Fibroblast of lung (primary cell): ENCODE measurements around the gene CFB. TPM values are rescaled to one million over a fixed set of nuclear protein-coding genes. Genes with fewer than 3 reads are reported as not detected.
"Not testable (repeated sequence)": the region's sequence is repeated elsewhere in the genome, so short reads cannot be mapped to it uniquely, and the experiment has no call there.

Source experiments
- DNase-seq, 2 donors: peaks; one replicate each; pipeline versions ENCODE4 v3.0.0 to v3.0.0-alpha.2; 2010; ENCODE audit warnings: low read depth in 2 of 2
- H2AFZ ChIP-seq: 2 replicates; pipeline ENCODE4 v1.5.1; 2012; ENCODE audit warnings: low read length, control low read depth, inconsistent platforms
- H3K27ac ChIP-seq: 2 replicates; pipeline ENCODE4 v1.5.1; 2011; ENCODE audit warnings: low read length, control low read depth; ENCODE audit not compliant: insufficient read depth
- H3K27me3 ChIP-seq: 2 replicates; pipeline ENCODE4 v1.5.1; 2011; ENCODE audit warnings: mild to moderate bottlenecking, low read length; ENCODE audit not compliant: control insufficient read depth, insufficient read depth
- H3K36me3 ChIP-seq: 2 replicates; pipeline ENCODE4 v1.5.1; 2011; ENCODE audit warnings: low read length; ENCODE audit not compliant: control insufficient read depth, insufficient read depth
- H3K4me1 ChIP-seq: 2 replicates; pipeline ENCODE4 v1.5.1; 2011; ENCODE audit warnings: low read length; ENCODE audit not compliant: control insufficient read depth, insufficient read depth; ENCODE audit errors: extremely low read depth
- H3K4me2 ChIP-seq: 2 replicates; pipeline ENCODE4 v1.5.1; 2011; ENCODE audit warnings: low read length, control low read depth; ENCODE audit not compliant: insufficient read depth; ENCODE audit errors: extremely low read depth
- H3K4me3 ChIP-seq, 4 experiments: fragments of 200-600 bp in 1 of 4; sonication (generic) in 1 of 4; replicated peaks in 1 of 4; 2 replicates each; pipeline ENCODE4 v1.5.1; 2011 to 2016; ENCODE audit warnings: low read length in 4 of 4, low read depth in 3 of 4, mild to moderate bottlenecking in 3 of 4, control low read depth in 2 of 4, inconsistent platforms in 1 of 4, mixed read lengths in 1 of 4; ENCODE audit not compliant: insufficient read depth in 1 of 4; ENCODE audit errors: control extremely low read depth in 1 of 4
- H3K79me2 ChIP-seq: 2 replicates; pipeline ENCODE4 v1.5.1; 2012; ENCODE audit warnings: mild to moderate bottlenecking, low read length, inconsistent platforms; ENCODE audit not compliant: control insufficient read depth, insufficient read depth
- H3K9ac ChIP-seq: 2 replicates; pipeline ENCODE4 v1.5.1; 2011; ENCODE audit warnings: mild to moderate bottlenecking, low read length, control low read depth; ENCODE audit not compliant: insufficient read depth
- H3K9me3 ChIP-seq: 2 replicates; pipeline ENCODE4 v1.5.1; 2012; ENCODE audit warnings: low read depth, low read length; ENCODE audit not compliant: control insufficient read depth, insufficient read depth
- H4K20me1 ChIP-seq: 2 replicates; pipeline ENCODE4 v1.5.1; 2011; ENCODE audit warnings: low read length; ENCODE audit not compliant: control insufficient read depth, insufficient read depth; ENCODE audit errors: extremely low read depth
- EZH2 ChIP-seq: IDR thresholded peaks from 2 replicates; pipeline ENCODE4 v1.5.1; 2012; ENCODE audit warnings: low read length, control low read depth, mild to moderate bottlenecking; ENCODE audit errors: missing control alignments
- polyA plus RNA-seq, 2 donors: library from polyadenylated mRNA; depleted of rRNA in 1 of 2; stranded (reverse) in 1 of 2; unstranded in 1 of 2; fragments of >200 nt; gene quantifications; 2 replicates each; pipeline ENCODE4 v1.2.1, GENCODE V29; 2011 to 2012; ENCODE audit warnings: missing spikeins in 1 of 2
- total RNA-seq: library from RNA; depleted of rRNA; stranded (reverse); fragments of >200 nt; gene quantifications from 2 replicates; pipeline ENCODE4 v1.2.1, GENCODE V29; 2014
- TF ChIP-seq, protein P1 (sequence below), 2 donors: IDR thresholded peaks in 1 of 2; conservative IDR thresholded peaks in 1 of 2; 1 replicate in 1 of 2; 2 replicates in 1 of 2; pipeline ENCODE4 v1.5.1; 2011 to 2012; ENCODE audit warnings: low read length in 2 of 2, control low read depth in 1 of 2, inconsistent platforms in 1 of 2, low read depth in 1 of 2, mild to moderate bottlenecking in 1 of 2

The CFB gene
- total and polyA plus RNA-seq, 2 donors (not counting 1 experiment from before 2014, with no cell fraction given) = 21.7 to 62.9 TPM

GRCh38 chr6:31906122-31906521 lies 39.8 kb upstream of the CFB start:
- Histone ChIP-seq H3K9ac (no peak overlapping the region), H3K4me1 (peaks cover 16% of the 10 kb centered on the region), H2AFZ (no peak overlapping the region), H3K79me2 (no peaks in the 10 kb centered on the region), H3K4me3 (no peak overlapping the region), H3K9me3 (no peaks in the 10 kb centered on the region), H3K27me3 (no peaks in the 10 kb centered on the region), H3K4me2 (no peak overlapping the region), H3K27ac (no peak overlapping the region), H3K36me3 (no peaks in the 10 kb centered on the region), H4K20me1 (no peaks in the 10 kb centered on the region)
- DNase-seq = no peak
- TF ChIP-seq, protein P1, sequence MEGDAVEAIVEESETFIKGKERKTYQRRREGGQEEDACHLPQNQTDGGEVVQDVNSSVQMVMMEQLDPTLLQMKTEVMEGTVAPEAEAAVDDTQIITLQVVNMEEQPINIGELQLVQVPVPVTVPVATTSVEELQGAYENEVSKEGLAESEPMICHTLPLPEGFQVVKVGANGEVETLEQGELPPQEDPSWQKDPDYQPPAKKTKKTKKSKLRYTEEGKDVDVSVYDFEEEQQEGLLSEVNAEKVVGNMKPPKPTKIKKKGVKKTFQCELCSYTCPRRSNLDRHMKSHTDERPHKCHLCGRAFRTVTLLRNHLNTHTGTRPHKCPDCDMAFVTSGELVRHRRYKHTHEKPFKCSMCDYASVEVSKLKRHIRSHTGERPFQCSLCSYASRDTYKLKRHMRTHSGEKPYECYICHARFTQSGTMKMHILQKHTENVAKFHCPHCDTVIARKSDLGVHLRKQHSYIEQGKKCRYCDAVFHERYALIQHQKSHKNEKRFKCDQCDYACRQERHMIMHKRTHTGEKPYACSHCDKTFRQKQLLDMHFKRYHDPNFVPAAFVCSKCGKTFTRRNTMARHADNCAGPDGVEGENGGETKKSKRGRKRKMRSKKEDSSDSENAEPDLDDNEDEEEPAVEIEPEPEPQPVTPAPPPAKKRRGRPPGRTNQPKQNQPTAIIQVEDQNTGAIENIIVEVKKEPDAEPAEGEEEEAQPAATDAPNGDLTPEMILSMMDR (conservative IDR thresholded peaks at IDR 0.05 in 1 of 2, IDR thresholded peaks at IDR 0.05 in 1 of 2; ENCODE audit: low read depth in 1 of 2, low read length in 2 of 2) = no peak
- TF ChIP-seq EZH2 = no peak

DNA sequence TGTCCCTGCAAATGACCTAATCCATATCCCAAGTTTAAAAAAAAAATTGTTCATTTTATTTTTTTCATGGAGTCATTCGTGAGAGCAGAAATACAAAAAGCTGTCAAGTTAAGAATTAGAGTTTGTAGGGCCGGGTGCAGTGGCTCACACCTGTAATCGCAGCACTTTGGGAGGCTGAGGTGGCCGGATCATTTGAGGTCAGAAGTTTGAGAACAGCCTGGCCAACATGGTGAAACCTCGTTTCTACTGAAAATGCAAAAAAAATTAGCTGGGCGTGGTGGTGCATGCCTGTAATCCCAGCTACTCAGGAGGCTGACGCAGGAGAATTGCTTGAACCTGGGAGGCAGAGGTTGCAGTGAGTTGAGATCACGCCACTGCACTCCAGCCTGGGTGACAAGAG lies 39.2 kb upstream of the CFB start:
- H3K79me2 ChIP-seq, H3K9ac ChIP-seq, H3K9me3 ChIP-seq, H3K36me3 ChIP-seq, H4K20me1 ChIP-seq, H2AFZ ChIP-seq, H3K27ac ChIP-seq, H3K27me3 ChIP-seq, H3K4me3 ChIP-seq, DNase-seq, H3K4me2 ChIP-seq: not testable (repeated sequence)
- H3K4me1 ChIP-seq = peaks cover 15% of the 10 kb centered on the region

DNA sequence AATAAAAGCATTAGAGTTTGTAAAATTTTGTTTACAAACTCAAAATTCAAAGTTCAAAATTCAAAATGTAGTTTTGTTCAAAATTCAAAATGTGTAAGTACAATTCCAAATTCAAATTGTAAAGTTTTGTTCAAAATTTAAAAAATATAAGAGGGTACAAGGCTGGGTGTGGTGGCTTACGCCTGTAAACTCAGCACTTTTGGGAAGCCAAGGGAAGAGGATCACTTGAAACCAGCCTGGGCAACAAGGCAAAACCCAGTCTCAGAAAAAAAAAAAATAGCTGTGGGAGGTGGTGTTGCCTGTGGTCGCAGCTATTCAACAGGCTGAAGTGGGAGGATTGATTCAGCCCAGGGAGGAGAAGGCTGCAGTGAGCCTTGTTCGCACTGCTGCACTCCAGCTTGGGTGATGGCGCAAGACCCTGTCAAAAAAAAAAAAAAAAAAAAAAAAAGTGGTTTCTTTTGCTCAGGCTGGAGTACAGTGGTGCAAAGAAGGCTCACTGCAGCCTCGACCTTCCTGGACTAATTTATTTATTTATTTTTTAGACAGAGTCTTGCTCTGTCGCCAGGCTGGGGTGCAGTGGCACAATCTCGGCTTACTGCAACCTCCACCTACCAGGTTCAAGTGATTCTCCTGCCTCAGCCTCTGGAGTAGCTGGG lies 38.6 kb upstream of the CFB start:
- TF ChIP-seq, protein P1 (conservative IDR thresholded peaks at IDR 0.05 in 1 of 2, IDR thresholded peaks at IDR 0.05 in 1 of 2; ENCODE audit: low read depth in 1 of 2, low read length in 2 of 2) = no peak
- TF ChIP-seq EZH2 = no peak
- no peak overlapping the region for H3K4me3 ChIP-seq
- peak; percentile 83 to 89 for DNase-seq
- H2AFZ ChIP-seq = no peak overlapping the region
- no peak overlapping the region for H3K27ac ChIP-seq
- H3K36me3 ChIP-seq = no peaks in the 10 kb centered on the region
- H4K20me1 ChIP-seq = no peaks in the 10 kb centered on the region
- peaks cover 18% of the 10 kb centered on the region for H3K4me1 ChIP-seq
- no peaks in the 10 kb centered on the region for H3K27me3 ChIP-seq
- no peak overlapping the region for H3K9ac ChIP-seq
- no peak overlapping the region for H3K4me2 ChIP-seq
- H3K79me2 ChIP-seq = no peaks in the 10 kb centered on the region
- no peaks in the 10 kb centered on the region for H3K9me3 ChIP-seq

- Histone ChIP-seq H3K4me2 (peak overlapping the region; percentile 5), H3K4me1 (peaks cover 15% of the 10 kb centered on the region), H3K27ac (peak overlapping the region; percentile 51)
- H3K4me3 ChIP-seq, H2AFZ ChIP-seq, H3K79me2 ChIP-seq, DNase-seq, H3K36me3 ChIP-seq, H3K27me3 ChIP-seq, H4K20me1 ChIP-seq, H3K9me3 ChIP-seq, H3K9ac ChIP-seq: not testable (repeated sequence)
These were observed 37.6 kb upstream of the CFB start for GRCh38 chr6:31908255-31908654.
